HepG2 (cell line): ENCODE results near the gene RAPGEF5. TPM values are rescaled to one million over a fixed set of nuclear protein-coding genes. Genes with fewer than 3 reads are reported as not detected.

ENCODE experiments used
- ATAC-seq: fragments of 200-7000 bp; cut with Tn5 transposase; 3 replicates; pipeline ENCODE4 v1.9.1; 2020; ENCODE audit warnings: mild to moderate bottlenecking, moderate library complexity
- BruUV-seq: library from RNA; stranded (reverse); fragments of 400-500 nt; replicated peaks from 2 replicates; lab custom pipeline; 2021; lab: Mats Ljungman, UMichigan
- CTCF ChIA-PET: fragments of 300-600 bp; formaldehyde crosslinking; extraction: SDS; loops from one replicate; lab custom pipeline; 2021; ENCODE audit warnings: low total read pairs, inconsistent platforms, low intra/inter-chr PET ratio; lab: Yijun Ruan, JAX
- POLR2A ChIA-PET: fragments of 350-600 bp; sonication (Branson Sonifier 250); formaldehyde crosslinking; loops from one replicate; lab custom pipeline; 2020; ENCODE audit warnings: antibody characterized with exemption, inconsistent platforms; lab: Yijun Ruan, JAX
- DNase-seq: peaks from one replicate; pipeline ENCODE4 v3.0.0-alpha.2; 2015; ENCODE audit warnings: low spot score
- FAIRE-seq: peaks from 3 replicates; lab custom pipeline; 2011; peaks lifted over from hg19 to GRCh38; lab: Jason Lieb, UNC
- H2AFZ ChIP-seq: one replicate; pipeline ENCODE4 v1.6.1; 2011; ENCODE audit warnings: low read length, inconsistent platforms
- H3K27ac ChIP-seq: fragments of 300-600 bp; 3 replicates; pipeline ENCODE4 v1.8.0; 2011; ENCODE audit warnings: mixed run types, mild to moderate bottlenecking, mixed read lengths, low read length, inconsistent platforms; ENCODE audit not compliant: insufficient read depth; ENCODE audit errors: extremely low read length
- H3K27me3 ChIP-seq, 2 experiments: fragments of 200-600 bp in 1 of 2; 2 replicates in 1 of 2; 3 replicates in 1 of 2; pipeline versions ENCODE4 v1.6.0 to v1.8.0; 2011; ENCODE audit warnings: low read length in 2 of 2, mild to moderate bottlenecking in 2 of 2, moderate library complexity in 2 of 2, inconsistent platforms in 1 of 2; ENCODE audit not compliant: insufficient read depth in 2 of 2, control insufficient read depth in 1 of 2
- H3K36me3 ChIP-seq, 2 experiments: fragments of 200-600 bp in 1 of 2; replicated peaks in 1 of 2; 2 replicates in 1 of 2; 3 replicates in 1 of 2; pipeline versions ENCODE4 v1.5.1 to v1.8.0; 2011; ENCODE audit warnings: low read length in 2 of 2, inconsistent platforms in 1 of 2; ENCODE audit not compliant: insufficient read depth in 2 of 2, control insufficient read depth in 1 of 2
- H3K4me1 ChIP-seq: 2 replicates; pipeline ENCODE4 v1.5.1; 2012; ENCODE audit warnings: low read length, inconsistent platforms; ENCODE audit not compliant: insufficient read depth
- H3K4me2 ChIP-seq: 2 replicates; pipeline ENCODE4 v1.6.0; 2011; ENCODE audit warnings: low read depth, low read length, inconsistent platforms
- H3K4me3 ChIP-seq, 3 experiments: fragments of 200-600 bp in 1 of 3; sonication (generic), shearing (Covaris generic) in 1 of 3; replicated peaks in 1 of 3; 2 replicates each; pipeline ENCODE4 v1.5.1; 2011 to 2016; ENCODE audit warnings: low read length in 3 of 3, inconsistent platforms in 2 of 3, low read depth in 2 of 3, mild to moderate bottlenecking in 2 of 3, control low read depth in 1 of 3, mixed read lengths in 1 of 3; ENCODE audit not compliant: insufficient read depth in 1 of 3
- H3K79me2 ChIP-seq: one replicate; pipeline ENCODE4 v1.6.1; 2011; ENCODE audit warnings: low read length, inconsistent platforms; ENCODE audit not compliant: insufficient read depth
- H3K9ac ChIP-seq: 2 replicates; pipeline ENCODE4 v1.6.0; 2011; ENCODE audit warnings: mild to moderate bottlenecking, low read depth, low read length, inconsistent platforms; ENCODE audit not compliant: insufficient read depth
- H3K9me3 ChIP-seq: 2 replicates; pipeline ENCODE4 v1.5.1; 2012; ENCODE audit warnings: mild to moderate bottlenecking, low read length
- H4K20me1 ChIP-seq: 2 replicates; pipeline ENCODE4 v1.6.0; 2011; ENCODE audit warnings: inconsistent platforms, mild to moderate bottlenecking, low read length, moderate library complexity; ENCODE audit not compliant: insufficient read depth
- AKAP8 ChIP-seq: sonication (generic); formaldehyde crosslinking; IDR thresholded peaks from 2 replicates; pipeline ENCODE4 v1.5.1; 2020; ENCODE audit warnings: mild to moderate bottlenecking, missing genetic modification reagents
- DDIT3 ChIP-seq: sonication (generic); formaldehyde crosslinking; IDR thresholded peaks from 2 replicates; pipeline ENCODE4 v1.4.0; 2020; ENCODE audit warnings: mild to moderate bottlenecking, missing genetic modification reagents
- IRF9 ChIP-seq: sonication (generic); formaldehyde crosslinking; IDR thresholded peaks from 2 replicates; pipeline ENCODE4 v1.8.0; 2022; ENCODE audit warnings: missing genetic modification reagents, mild to moderate bottlenecking, borderline replicate concordance
- ISL2 ChIP-seq: sonication (generic); formaldehyde crosslinking; IDR thresholded peaks from 2 replicates; pipeline ENCODE4 v1.5.0; 2020; ENCODE audit warnings: missing genetic modification reagents
- POLR2AphosphoS2 ChIP-seq: IDR thresholded peaks from 2 replicates; pipeline ENCODE4 v1.6.1; 2011; ENCODE audit warnings: low read depth, low read length, improper control_type of control experiment
- SMYD3 ChIP-seq: sonication (generic); formaldehyde crosslinking; IDR thresholded peaks from 2 replicates; pipeline ENCODE4 v1.8.1; 2023; ENCODE audit warnings: mild to moderate bottlenecking, missing genetic modification reagents
- TAF1 ChIP-seq: sonication (generic); formaldehyde crosslinking; IDR thresholded peaks from 2 replicates; pipeline ENCODE4 v1.4.0; 2020; ENCODE audit warnings: missing genetic modification reagents
- ZBTB14 ChIP-seq: sonication (generic); formaldehyde crosslinking; IDR thresholded peaks from 2 replicates; pipeline ENCODE4 v1.4.0; 2020; ENCODE audit warnings: missing genetic modification reagents
- ZNF326 ChIP-seq: sonication (generic); formaldehyde crosslinking; IDR thresholded peaks from 2 replicates; pipeline ENCODE4 v1.4.0; 2020; ENCODE audit warnings: missing genetic modification reagents, borderline replicate concordance
- whole genome bisulfite sequencing: methylation state at CpG from one replicate; pipeline ENCODE4 v1.1.6; 2017; ENCODE audit warnings: low lambda C conversion rate; 5-methylcytosine and 5-hydroxymethylcytosine counted together
- in situ Hi-C: cut with HindIII; loops from 2 replicates; pipeline ENCODE4 v1.10.0; 2017; ENCODE audit warnings: low pct_unique_long_range_greater_than_20kb; ENCODE audit not compliant: extremely low pct_ligation_motif_present
- intact Hi-C: fragments of 100-400 bp; cut with micrococcal nuclease; formaldehyde crosslinking; loops from one replicate; pipeline ENCODE4 v1.10.0; 2022; ENCODE audit not compliant: unreplicated experiment
- polyA plus RNA-seq, 8 experiments: library from polyadenylated mRNA; depleted of rRNA in 3 of 8; stranded (reverse) in 7 of 8; unstranded in 1 of 8; fragments of >200 nt; fragmentation: Illumina TruSeq in 4 of 8; extraction: Trizol in 4 of 8; gene quantifications; 2 replicates each; pipeline versions ENCODE4 v1.2.1 to v1.2.3, GENCODE V29; 2011 to 2016; ENCODE audit warnings: low read depth in 4 of 8, missing spikeins in 1 of 8, mixed read lengths in 1 of 8; ENCODE audit not compliant: insufficient read depth in 1 of 8
- total RNA-seq, 5 experiments: library from RNA; depleted of rRNA; stranded (reverse); fragments of >200 nt; fragmentation: Illumina TruSeq; extraction: Trizol; gene quantifications; 2 replicates each; pipeline ENCODE4 v1.2.3, GENCODE V29; 2016; ENCODE audit warnings: low read depth in 1 of 5

The RAPGEF5 gene
- total and polyA plus RNA-seq, 2 of the 13 experiments (the other 11 are each of a cell fraction or from before 2014, with no cell fraction given), result 17.1 to 23.4 TPM

- no peak for TF ChIP-seq DDIT3
These were observed 172.3 kb downstream of the RAPGEF5 start (continued) for GRCh38 chr7:22184549-22185199.

GRCh38 chr7:22183522-22184280 is 173.3 kb downstream of the RAPGEF5 start:
- intact Hi-C loops, result no loop called here
- POLR2A ChIA-PET, result no interaction called here
- BruUV-seq, result no TSS peak

More at GRCh38 chr7:22183522-22184280, 173.3 kb downstream of the RAPGEF5 start:
- Histone ChIP-seq H3K27me3 (no peaks in the 10 kb centered on the region), H4K20me1 (no peaks in the 10 kb centered on the region), H3K4me2 (no peak overlapping the region), H2AFZ (no peak overlapping the region), H3K9me3 (no peaks in the 10 kb centered on the region), H3K36me3 (peaks cover 1 to 41% of the 10 kb centered on the region in 2 experiments; a peak in 4 of 5 replicates), H3K4me1 (no peaks in the 10 kb centered on the region), H3K4me3 (no peak overlapping the region), H3K79me2 (no peaks in the 10 kb centered on the region), H3K9ac (no peak overlapping the region), H3K27ac (no peak overlapping the region)
- TF ChIP-seq POLR2AphosphoS2, result no peak
- TF ChIP-seq ISL2 (CRISPR knock-in tag), result no peak
- no peak for TF ChIP-seq AKAP8 (CRISPR knock-in tag)
- no peak for TF ChIP-seq TAF1 (CRISPR knock-in tag)
- no peak for TF ChIP-seq IRF9 (CRISPR knock-in tag)
- TF ChIP-seq SMYD3 (CRISPR knock-in tag), result no peak
- no peak for TF ChIP-seq ZNF326 (CRISPR knock-in tag)
- TF ChIP-seq ZBTB14, result no peak
- 92% methylated on average over 6 of the region's 6 CpGs for WGBS
- CTCF ChIA-PET, result no interaction called here
- in situ Hi-C loops, result no loop called here
- DNase-seq (no peak), ATAC-seq (no peak), FAIRE-seq (no peak)
